ENCODE measurements around the gene FAM83G. TPM values are rescaled to one million over a fixed set of nuclear protein-coding genes. Genes with fewer than 3 reads are reported as not detected.
"Not testable (repeated sequence)": the region's sequence is repeated elsewhere in the genome, so short reads cannot be mapped to it uniquely, and the experiment has no call there.

The FAM83G gene
- total and polyA plus RNA-seq, 2 experiments from 2014 or later, result 7.6 to 44.5 TPM

DNA sequence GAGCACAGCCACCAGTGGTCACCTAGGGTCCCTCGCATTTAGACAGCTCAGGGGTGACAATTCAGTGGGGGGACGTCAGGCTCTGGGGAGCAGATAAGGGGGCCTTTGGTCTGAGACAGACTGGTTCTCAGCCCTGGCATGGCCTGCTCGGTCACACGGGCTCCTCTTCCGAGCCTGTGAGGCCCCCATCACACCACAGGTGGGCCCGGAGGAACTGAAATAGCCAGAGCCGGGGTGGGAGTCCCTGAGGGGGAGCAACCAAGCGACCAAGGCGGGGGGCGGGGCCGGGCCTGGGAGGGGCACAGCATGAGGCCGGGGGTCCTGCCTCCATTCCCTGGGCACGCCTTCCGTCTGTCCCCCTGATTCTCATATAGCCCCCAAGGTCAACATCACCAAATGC, 37.8 kb upstream of the FAM83G start:
- H3K36me3 ChIP-seq (ENCODE audit: insufficient read depth); H3K36me3 Mint-ChIP-seq (ENCODE audit: low read depth); H3K27ac Mint-ChIP-seq; H4K20me1 ChIP-seq (replicated peaks; ENCODE audit: insufficient read depth); H3K4me1 ChIP-seq (ENCODE audit: insufficient read depth); H3K9me3 Mint-ChIP-seq; H3K4me2 ChIP-seq; H2AFZ ChIP-seq; H3K79me2 ChIP-seq (replicated peaks; ENCODE audit: insufficient read depth); H3F3A ChIP-seq (replicated peaks; ENCODE audit: low read depth); H3K4me3 Mint-ChIP-seq; H3K27me3 Mint-ChIP-seq (ENCODE audit: insufficient read depth, low read depth, poor library complexity); DNase-seq (ENCODE audit: low spot score); H3K4me1 Mint-ChIP-seq; H3K27ac ChIP-seq (ENCODE audit: low read depth); H3K4me3 ChIP-seq; H3K27me3 ChIP-seq (ENCODE audit: insufficient read depth); H3K9me2 ChIP-seq (ENCODE audit: insufficient read depth); ATAC-seq: not testable (repeated sequence)

DNA sequence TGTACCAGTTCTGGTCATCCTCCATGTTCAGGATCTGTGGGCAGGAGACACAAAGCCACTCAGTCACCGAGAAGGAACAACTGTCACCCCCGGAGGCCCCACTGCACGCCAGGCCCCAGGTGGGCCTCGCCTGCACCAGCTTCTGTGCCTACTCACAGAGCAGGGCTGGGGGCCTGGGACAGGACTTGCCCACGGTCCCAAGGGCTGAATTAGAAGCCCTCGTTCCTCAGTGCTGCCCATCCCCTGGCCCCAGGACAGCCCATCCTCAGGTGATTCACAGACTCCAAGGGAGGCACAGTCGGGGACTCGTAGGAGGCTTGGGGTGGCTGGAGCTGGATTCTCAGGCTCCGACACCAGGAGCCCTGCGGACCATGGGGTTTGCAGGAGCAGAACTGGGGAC, 37.3 kb upstream of the FAM83G start:
- not testable (repeated sequence) for H3K4me1 ChIP-seq (ENCODE audit: insufficient read depth); ATAC-seq; H3K4me1 Mint-ChIP-seq; H2AFZ ChIP-seq; H3K27me3 ChIP-seq (ENCODE audit: insufficient read depth); H3K36me3 ChIP-seq (ENCODE audit: insufficient read depth); H3K36me3 Mint-ChIP-seq (ENCODE audit: low read depth); H3K9me2 ChIP-seq (ENCODE audit: insufficient read depth); H3K27ac Mint-ChIP-seq; H3K79me2 ChIP-seq (replicated peaks; ENCODE audit: insufficient read depth); H3K27me3 Mint-ChIP-seq (ENCODE audit: insufficient read depth, low read depth, poor library complexity); H3K4me2 ChIP-seq; DNase-seq (ENCODE audit: low spot score); H3K27ac ChIP-seq (ENCODE audit: low read depth); H3K4me3 Mint-ChIP-seq; H3F3A ChIP-seq (replicated peaks; ENCODE audit: low read depth); H3K9me3 Mint-ChIP-seq; H3K4me3 ChIP-seq; H4K20me1 ChIP-seq (replicated peaks; ENCODE audit: insufficient read depth)

DNA sequence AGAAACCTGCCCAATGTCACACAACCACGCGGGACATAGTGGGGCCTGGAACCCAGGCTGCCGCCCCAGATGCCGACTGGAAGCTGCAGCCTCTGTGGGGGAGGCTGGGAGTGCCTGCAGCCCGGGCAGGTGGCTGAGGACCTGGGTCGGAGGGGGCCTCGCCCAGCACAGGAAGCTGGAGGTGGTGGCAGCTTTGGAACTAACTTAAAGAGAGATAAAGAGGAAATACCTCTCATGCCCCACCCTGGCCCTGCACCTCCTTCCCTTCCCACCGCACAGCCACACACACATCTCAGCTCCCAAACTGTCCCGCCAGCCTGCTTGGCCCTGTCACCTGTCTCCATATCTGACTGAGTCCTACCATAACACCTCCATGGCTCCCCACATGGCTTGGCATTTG, 35.8 kb upstream of the FAM83G start:
- H3K36me3 Mint-ChIP-seq (ENCODE audit: low read depth); H3K4me2 ChIP-seq; H3K27ac Mint-ChIP-seq; H2AFZ ChIP-seq; H3F3A ChIP-seq (replicated peaks; ENCODE audit: low read depth); H3K27me3 Mint-ChIP-seq (ENCODE audit: insufficient read depth, low read depth, poor library complexity); H3K9me3 Mint-ChIP-seq; H3K4me3 Mint-ChIP-seq; DNase-seq (ENCODE audit: low spot score); H3K36me3 ChIP-seq (ENCODE audit: insufficient read depth); H3K4me1 ChIP-seq (ENCODE audit: insufficient read depth); H3K4me1 Mint-ChIP-seq; H4K20me1 ChIP-seq (replicated peaks; ENCODE audit: insufficient read depth); ATAC-seq; H3K9me2 ChIP-seq (ENCODE audit: insufficient read depth); H3K27me3 ChIP-seq (ENCODE audit: insufficient read depth); H3K27ac ChIP-seq (ENCODE audit: low read depth); H3K4me3 ChIP-seq; H3K79me2 ChIP-seq (replicated peaks; ENCODE audit: insufficient read depth): not testable (repeated sequence)

DNA sequence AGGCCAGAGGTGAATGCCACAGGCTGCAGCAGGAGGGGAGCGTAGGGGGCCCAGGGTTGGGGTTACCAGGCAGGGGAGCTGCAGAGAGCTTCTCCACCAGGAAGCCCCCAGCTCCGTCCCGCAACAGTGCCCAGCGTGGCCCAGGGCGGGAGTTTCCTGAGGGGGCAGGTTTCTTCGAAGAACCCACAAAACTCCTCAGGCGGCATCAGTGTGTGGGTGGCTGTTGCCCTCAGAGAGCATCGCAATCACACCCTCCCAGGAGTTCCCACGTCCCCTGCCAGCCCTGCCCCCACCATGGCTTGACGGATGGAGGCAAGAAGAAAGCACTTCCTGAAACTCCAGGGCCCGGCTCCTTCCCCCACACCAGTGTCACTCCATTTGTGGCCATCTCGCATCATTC, 34.2 kb upstream of the FAM83G start:
- H3K79me2 ChIP-seq (replicated peaks; ENCODE audit: insufficient read depth); H3K36me3 Mint-ChIP-seq (ENCODE audit: low read depth); H4K20me1 ChIP-seq (replicated peaks; ENCODE audit: insufficient read depth); H3K9me2 ChIP-seq (ENCODE audit: insufficient read depth); H3K27me3 Mint-ChIP-seq (ENCODE audit: insufficient read depth, low read depth, poor library complexity); H3K27me3 ChIP-seq (ENCODE audit: insufficient read depth); H3K4me1 Mint-ChIP-seq; H3K4me3 Mint-ChIP-seq; H2AFZ ChIP-seq; H3K27ac Mint-ChIP-seq; H3K27ac ChIP-seq (ENCODE audit: low read depth); H3K4me2 ChIP-seq; H3K4me3 ChIP-seq; H3K36me3 ChIP-seq (ENCODE audit: insufficient read depth); H3K9me3 Mint-ChIP-seq; H3K4me1 ChIP-seq (ENCODE audit: insufficient read depth); DNase-seq (ENCODE audit: low spot score); ATAC-seq; H3F3A ChIP-seq (replicated peaks; ENCODE audit: low read depth): not testable (repeated sequence)

DNA sequence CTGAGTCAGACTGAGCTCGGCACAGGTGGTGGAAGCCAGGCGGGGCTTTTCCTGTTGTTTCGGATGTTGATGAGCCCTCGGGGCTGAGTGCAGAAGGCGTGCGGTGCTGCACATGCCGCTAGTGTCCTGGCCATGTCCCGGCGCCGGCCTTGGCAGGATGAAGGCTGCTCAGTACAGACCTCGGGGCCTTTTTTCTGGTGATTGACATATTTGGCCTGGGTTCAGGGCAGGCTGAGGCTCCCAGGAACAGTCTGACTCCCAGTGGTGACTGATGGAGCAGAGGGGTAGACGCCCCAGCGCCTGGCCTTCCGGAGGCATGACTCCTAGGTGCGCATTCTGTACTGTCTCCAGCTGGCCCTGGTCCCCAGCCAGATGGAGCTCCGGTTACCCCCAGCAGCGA, 33.4 kb upstream of the FAM83G start:
- H3K27ac Mint-ChIP-seq; H4K20me1 ChIP-seq (replicated peaks; ENCODE audit: insufficient read depth); H3K27me3 ChIP-seq (ENCODE audit: insufficient read depth); H3K4me3 ChIP-seq; H3K4me2 ChIP-seq; H3K36me3 Mint-ChIP-seq (ENCODE audit: low read depth); H3K27me3 Mint-ChIP-seq (ENCODE audit: insufficient read depth, low read depth, poor library complexity); H3K4me1 Mint-ChIP-seq; H3K9me3 Mint-ChIP-seq; H3K9me2 ChIP-seq (ENCODE audit: insufficient read depth); H2AFZ ChIP-seq; H3K27ac ChIP-seq (ENCODE audit: low read depth); H3F3A ChIP-seq (replicated peaks; ENCODE audit: low read depth); H3K79me2 ChIP-seq (replicated peaks; ENCODE audit: insufficient read depth); H3K36me3 ChIP-seq (ENCODE audit: insufficient read depth); H3K4me3 Mint-ChIP-seq; DNase-seq (ENCODE audit: low spot score); H3K4me1 ChIP-seq (ENCODE audit: insufficient read depth): not testable (repeated sequence)
- ATAC-seq, result peak; percentile 17; the same call in 2 of the 3 replicates

DNA sequence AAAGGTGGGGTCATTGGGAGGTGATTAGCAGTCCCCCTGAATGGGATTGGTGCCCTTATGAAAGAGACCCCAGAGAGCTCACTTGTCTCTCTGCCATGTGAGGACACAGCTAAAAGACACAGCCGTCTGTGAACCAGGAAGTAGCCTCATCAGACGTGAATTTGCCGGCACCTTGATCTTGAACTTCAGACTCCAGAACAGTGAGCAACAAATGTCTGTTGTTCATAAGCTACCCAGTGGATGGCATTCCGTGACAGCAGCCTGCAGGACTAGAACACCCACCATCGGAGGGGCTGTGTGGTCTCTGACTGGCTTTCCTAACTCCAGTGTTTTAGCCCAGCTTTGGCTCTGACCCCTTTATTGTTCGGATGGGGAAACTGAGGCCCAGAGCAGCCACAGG, 33.0 kb upstream of the FAM83G start:
- not testable (repeated sequence) for H3K27me3 ChIP-seq (ENCODE audit: insufficient read depth); H3K27ac ChIP-seq (ENCODE audit: low read depth); H3K4me1 Mint-ChIP-seq; H3K4me1 ChIP-seq (ENCODE audit: insufficient read depth); H3K79me2 ChIP-seq (replicated peaks; ENCODE audit: insufficient read depth); H3K9me3 Mint-ChIP-seq; H3K4me2 ChIP-seq; H3K27ac Mint-ChIP-seq; H3K36me3 Mint-ChIP-seq (ENCODE audit: low read depth); ATAC-seq; H3K4me3 Mint-ChIP-seq; H3F3A ChIP-seq (replicated peaks; ENCODE audit: low read depth); H3K27me3 Mint-ChIP-seq (ENCODE audit: insufficient read depth, low read depth, poor library complexity); H3K36me3 ChIP-seq (ENCODE audit: insufficient read depth); H3K9me2 ChIP-seq (ENCODE audit: insufficient read depth); H3K4me3 ChIP-seq; DNase-seq (ENCODE audit: low spot score); H4K20me1 ChIP-seq (replicated peaks; ENCODE audit: insufficient read depth); H2AFZ ChIP-seq

DNA sequence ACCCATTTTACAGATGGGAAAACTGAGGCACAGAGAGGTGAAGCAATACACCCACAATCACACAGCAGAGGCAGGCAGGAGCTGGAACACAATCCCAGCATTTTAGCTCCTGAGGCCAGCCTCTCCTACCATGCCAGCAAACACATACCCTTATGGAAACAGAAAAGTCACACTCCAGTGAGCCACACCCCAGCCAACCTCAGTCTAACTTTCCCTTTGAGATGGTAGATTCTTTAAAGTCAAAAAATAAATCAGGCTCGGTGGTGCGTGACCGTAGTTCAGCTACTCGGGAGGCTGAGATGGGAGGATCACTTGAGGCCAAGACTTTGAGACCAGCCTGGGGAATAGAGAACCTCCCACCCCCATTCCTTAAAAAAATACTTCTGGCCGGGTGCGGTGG, 31.6 kb upstream of the FAM83G start:
- not testable (repeated sequence) for H3K4me1 ChIP-seq (ENCODE audit: insufficient read depth); DNase-seq (ENCODE audit: low spot score); H3K4me2 ChIP-seq; H3K9me2 ChIP-seq (ENCODE audit: insufficient read depth); H3K36me3 Mint-ChIP-seq (ENCODE audit: low read depth); H3K9me3 Mint-ChIP-seq; H3K27me3 Mint-ChIP-seq (ENCODE audit: insufficient read depth, low read depth, poor library complexity); H3K79me2 ChIP-seq (replicated peaks; ENCODE audit: insufficient read depth); H3K27me3 ChIP-seq (ENCODE audit: insufficient read depth); H2AFZ ChIP-seq; ATAC-seq; H3K4me3 ChIP-seq; H3K4me1 Mint-ChIP-seq; H3K4me3 Mint-ChIP-seq; H3K27ac ChIP-seq (ENCODE audit: low read depth); H4K20me1 ChIP-seq (replicated peaks; ENCODE audit: insufficient read depth); H3F3A ChIP-seq (replicated peaks; ENCODE audit: low read depth); H3K36me3 ChIP-seq (ENCODE audit: insufficient read depth); H3K27ac Mint-ChIP-seq
